Measurements from ENCODE around the gene PPFIA3.
"Not testable (repeated sequence)": the region's sequence is repeated elsewhere in the genome, so short reads cannot be mapped to it uniquely, and the experiment has no call there.

Gene PPFIA3

DNA sequence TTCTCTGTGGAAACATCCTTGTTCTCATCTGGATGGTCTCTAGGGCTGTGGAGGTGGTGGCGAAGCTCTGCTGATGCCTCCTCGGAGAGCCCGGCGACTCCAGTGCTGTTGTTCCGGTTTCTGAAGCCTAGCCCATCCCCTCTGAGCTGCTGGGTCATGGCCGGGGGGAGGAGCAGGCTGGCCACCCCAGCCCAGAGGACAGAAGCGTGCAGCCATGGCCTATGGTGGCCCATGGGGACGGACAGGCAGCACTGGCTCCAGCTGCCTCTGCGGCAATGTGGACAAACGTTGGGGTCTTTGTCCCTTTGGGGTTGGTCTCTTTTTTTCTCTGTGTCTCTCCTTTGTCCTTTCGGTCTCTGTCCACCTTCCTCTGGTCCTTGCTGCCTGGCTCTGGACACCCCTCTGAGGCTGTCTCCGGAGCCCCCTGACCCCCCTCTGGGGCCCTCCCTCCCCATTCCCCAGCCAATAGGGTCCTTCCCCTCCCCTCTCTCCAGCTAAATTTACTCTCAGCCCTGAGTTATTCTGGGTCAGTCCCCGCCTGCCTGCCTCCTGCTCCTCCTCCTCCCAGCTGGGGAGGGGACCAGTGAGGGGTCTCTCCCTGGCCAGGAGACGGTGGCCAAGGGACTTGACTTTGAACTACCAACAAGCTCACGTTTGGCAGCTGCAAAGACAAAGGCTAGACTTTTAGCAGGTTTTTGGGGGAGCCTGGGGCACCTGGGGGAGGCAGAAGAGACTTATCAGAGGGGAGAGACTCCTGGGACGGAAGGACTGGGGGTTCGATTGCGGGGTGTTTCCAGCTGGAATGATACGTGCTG is 35.9 kb downstream of the PPFIA3 start, which contains the start of gene HRC:
Gene HRC, minus strand, starts transcription at position 392 of the 815 bp plus-strand sequence. Its CDS starts 159 bp downstream, at position 233.
- intact Hi-C loops (cut with micrococcal nuclease) = no loop called here
- peaks cover 19% of the 10 kb centered on the region for H3K36me3 Mint-ChIP-seq (ENCODE audit: low read depth)
- H3K27ac Mint-ChIP-seq = peak within 1 kb of the TSS; percentile 57
- H3K4me1 Mint-ChIP-seq (ENCODE audit: low read depth) = peaks cover 65% of the 10 kb centered on the region
- peaks cover 85% of the 10 kb centered on the region for H3K27me3 Mint-ChIP-seq
- H3K4me3 Mint-ChIP-seq = no peak within 1 kb of the TSS
- peaks cover 13% of the 10 kb centered on the region for H3K9me3 Mint-ChIP-seq

GRCh38 chr19:49155820-49156346 is 36.5 kb downstream of the PPFIA3 start:
- peaks cover 83% of the 10 kb centered on the region for H3K27me3 Mint-ChIP-seq
- intact Hi-C loops (cut with micrococcal nuclease) = no loop called here
- H3K9me3 Mint-ChIP-seq = peaks cover 13% of the 10 kb centered on the region
- H3K4me1 Mint-ChIP-seq (ENCODE audit: low read depth) = peaks cover 68% of the 10 kb centered on the region
- H3K36me3 Mint-ChIP-seq (ENCODE audit: low read depth) = peaks cover 26% of the 10 kb centered on the region
- no peak overlapping the region for H3K4me3 Mint-ChIP-seq
- peak overlapping the region; percentile 57 for H3K27ac Mint-ChIP-seq

- Mint-ChIP-seq H3K4me3 (peak within 1 kb of the TSS; percentile 94), H3K27me3 (peaks cover 71% of the 10 kb centered on the region), H3K27ac (peak within 1 kb of the TSS; percentile 83), H3K4me1 (ENCODE audit: low read depth) (peaks cover 58% of the 10 kb centered on the region), H3K9me3 (peaks cover 13% of the 10 kb centered on the region), H3K36me3 (ENCODE audit: low read depth) (peaks cover 35% of the 10 kb centered on the region)
- intact Hi-C loops (cut with micrococcal nuclease) = no loop called here
Measured at GRCh38 chr19:49157445-49158224, 38.3 kb downstream of the PPFIA3 start, which contains the start of gene TRPM4. Gene TRPM4 (plus strand): TSS chr19:49157792. CDS start chr19:49157867, 75 bp downstream.

- no peak overlapping the region for H3K4me3 Mint-ChIP-seq
- H3K27ac Mint-ChIP-seq = no peak overlapping the region
Measured at GRCh38 chr19:49160450-49161189, 41.3 kb downstream of the PPFIA3 start.

DNA sequence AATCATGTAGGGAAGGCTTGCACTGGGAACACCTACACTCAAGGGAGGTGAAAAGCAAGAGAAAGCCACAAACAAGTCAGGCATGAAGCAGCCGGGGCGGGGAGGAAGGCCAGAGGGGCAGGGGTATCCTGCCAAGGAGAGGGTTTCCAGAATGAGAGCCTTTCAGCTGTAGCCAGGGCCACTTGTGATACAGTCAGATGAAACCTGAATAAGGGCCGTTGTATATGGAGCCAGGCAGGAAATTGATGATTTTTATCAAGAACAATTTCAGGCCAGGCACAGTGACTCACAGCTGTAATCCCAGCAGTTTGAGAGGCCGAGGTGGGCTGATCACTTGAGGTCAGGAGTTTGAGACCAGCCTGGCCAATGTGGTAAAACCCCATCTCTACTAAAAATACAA is 42.6 kb downstream of the PPFIA3 start:
- no peaks in the 10 kb centered on the region for H3K9me3 Mint-ChIP-seq
- peaks cover 35% of the 10 kb centered on the region for H3K36me3 Mint-ChIP-seq (ENCODE audit: low read depth)
- no peak overlapping the region for H3K27ac Mint-ChIP-seq
- intact Hi-C loops (cut with micrococcal nuclease) = no loop called here
- no peak overlapping the region for H3K4me3 Mint-ChIP-seq
- H3K4me1 Mint-ChIP-seq (ENCODE audit: low read depth) = peaks cover 27% of the 10 kb centered on the region
- H3K27me3 Mint-ChIP-seq = peaks cover 42% of the 10 kb centered on the region

More at GRCh38 chr19:49160450-49161189, 41.3 kb downstream of the PPFIA3 start:
- peaks cover 35% of the 10 kb centered on the region for H3K36me3 Mint-ChIP-seq (ENCODE audit: low read depth)
- H3K9me3 Mint-ChIP-seq = no peaks in the 10 kb centered on the region
- intact Hi-C loops (cut with micrococcal nuclease) = no loop called here
- H3K27me3 Mint-ChIP-seq = peaks cover 46% of the 10 kb centered on the region
- H3K4me1 Mint-ChIP-seq (ENCODE audit: low read depth) = peaks cover 34% of the 10 kb centered on the region

DNA sequence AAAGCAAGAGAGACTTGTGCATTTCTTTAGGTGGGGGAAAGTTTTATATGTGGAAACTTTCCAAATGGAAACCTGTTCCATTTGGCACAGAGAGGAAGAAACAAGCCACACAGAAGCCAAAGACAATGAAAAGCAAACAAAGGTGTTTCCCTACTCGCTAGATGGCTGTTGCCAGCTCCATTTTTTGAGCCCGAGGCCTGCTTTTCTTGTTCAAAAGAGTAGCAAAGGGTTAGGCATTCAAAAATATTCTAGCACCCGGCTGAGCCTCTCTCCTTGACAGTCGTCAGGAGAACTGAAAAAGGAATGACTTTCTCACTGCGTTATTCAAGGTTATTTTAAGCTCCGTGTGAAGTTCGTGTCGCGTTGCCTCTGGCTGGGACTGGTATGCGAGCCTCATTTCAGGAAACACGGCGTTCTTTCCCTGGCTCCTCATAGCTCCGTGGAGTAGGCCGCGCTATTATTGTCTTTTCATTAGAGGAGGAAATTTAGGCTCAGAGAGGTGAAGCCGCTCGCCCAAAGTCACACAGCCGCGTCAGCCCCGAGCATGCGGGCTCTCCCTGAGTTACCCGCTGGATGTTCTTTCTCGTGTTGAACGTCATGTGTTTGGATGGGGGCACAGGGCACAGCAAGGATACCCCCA is 45.9 kb downstream of the PPFIA3 start:
- H3K27me3 Mint-ChIP-seq = peaks cover 22% of the 10 kb centered on the region
- no peak overlapping the region for H3K4me3 Mint-ChIP-seq
- peaks cover 8% of the 10 kb centered on the region for H3K4me1 Mint-ChIP-seq (ENCODE audit: low read depth)
- no peaks in the 10 kb centered on the region for H3K9me3 Mint-ChIP-seq
- intact Hi-C loops (cut with micrococcal nuclease) = no loop called here
- no peak overlapping the region for H3K27ac Mint-ChIP-seq
- peaks cover 23% of the 10 kb centered on the region for H3K36me3 Mint-ChIP-seq (ENCODE audit: low read depth)

DNA sequence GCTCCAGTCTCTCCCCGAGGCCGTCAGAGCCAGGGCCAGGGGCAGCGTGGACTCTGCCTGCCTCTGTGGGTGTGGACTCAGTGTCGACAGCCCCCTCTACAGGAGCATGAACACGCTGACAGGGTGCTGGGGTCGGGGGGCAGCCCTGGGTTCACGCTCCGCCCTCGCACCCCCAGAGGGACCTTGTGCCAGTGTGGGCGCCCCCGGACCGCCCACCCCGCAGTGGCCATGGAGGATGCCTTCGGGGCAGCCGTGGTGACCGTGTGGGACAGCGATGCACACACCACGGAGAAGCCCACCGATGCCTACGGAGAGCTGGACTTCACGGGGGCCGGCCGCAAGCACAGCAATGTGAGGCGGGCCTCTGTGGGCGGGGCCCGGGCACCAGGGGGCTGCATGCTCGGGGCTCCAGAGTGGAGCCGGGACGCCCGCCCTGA is 46.5 kb downstream of the PPFIA3 start:
- Mint-ChIP-seq H3K4me3 (no peak overlapping the region), H3K27me3 (peaks cover 17% of the 10 kb centered on the region), H3K9me3 (no peaks in the 10 kb centered on the region), H3K27ac (no peak overlapping the region), H3K4me1 (ENCODE audit: low read depth) (peaks cover 2% of the 10 kb centered on the region), H3K36me3 (ENCODE audit: low read depth) (peaks cover 22% of the 10 kb centered on the region)
- intact Hi-C loops (cut with micrococcal nuclease) = no loop called here

GRCh38 chr19:49167857-49168409 is 48.6 kb downstream of the PPFIA3 start:
- Mint-ChIP-seq H3K4me3 (no peak overlapping the region), H3K9me3 (no peaks in the 10 kb centered on the region), H3K27me3 (peaks cover 14% of the 10 kb centered on the region), H3K27ac (no peak overlapping the region), H3K4me1 (ENCODE audit: low read depth) (no peaks in the 10 kb centered on the region), H3K36me3 (ENCODE audit: low read depth) (peaks cover 12% of the 10 kb centered on the region)
- intact Hi-C loops (cut with micrococcal nuclease) = no loop called here

DNA sequence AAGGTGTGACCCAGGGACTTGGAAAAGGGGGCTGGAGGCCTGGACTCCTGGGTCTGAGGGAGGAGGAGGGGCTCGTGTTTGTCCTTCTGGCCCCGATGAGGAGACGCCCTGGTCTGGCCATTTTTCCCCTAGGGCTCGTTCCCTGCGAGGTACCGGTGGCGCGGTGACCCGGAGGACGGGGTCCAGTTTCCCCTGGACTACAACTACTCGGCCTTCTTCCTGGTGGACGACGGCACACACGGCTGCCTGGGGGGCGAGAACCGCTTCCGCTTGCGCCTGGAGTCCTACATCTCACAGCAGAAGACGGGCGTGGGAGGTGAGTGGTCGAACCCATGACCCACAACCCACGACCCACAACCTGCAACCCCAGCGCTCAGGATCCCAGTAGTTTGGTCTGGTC is 49.1 kb downstream of the PPFIA3 start:
- Mint-ChIP-seq H3K4me1 (ENCODE audit: low read depth) (no peaks in the 10 kb centered on the region), H3K4me3 (no peak overlapping the region), H3K9me3 (no peaks in the 10 kb centered on the region), H3K36me3 (ENCODE audit: low read depth) (peaks cover 12% of the 10 kb centered on the region), H3K27me3 (peaks cover 14% of the 10 kb centered on the region), H3K27ac (no peak overlapping the region)
- intact Hi-C loops (cut with micrococcal nuclease) = no loop called here

- intact Hi-C loops (cut with micrococcal nuclease) = no loop called here
- Mint-ChIP-seq H3K9me3 (no peaks in the 10 kb centered on the region), H3K27me3 (peaks cover 1% of the 10 kb centered on the region)
Measured at GRCh38 chr19:49173198-49173597, 53.9 kb downstream of the PPFIA3 start.

GRCh38 chr19:49180659-49181058 is 61.3 kb downstream of the PPFIA3 start:
- peaks cover 32% of the 10 kb centered on the region for H3K36me3 Mint-ChIP-seq (ENCODE audit: low read depth)
- intact Hi-C loops (cut with micrococcal nuclease) = no loop called here
- peaks cover 4% of the 10 kb centered on the region for H3K27me3 Mint-ChIP-seq
- H3K4me1 Mint-ChIP-seq (ENCODE audit: low read depth) = peaks cover 6% of the 10 kb centered on the region
- H3K9me3 Mint-ChIP-seq = peaks cover 30% of the 10 kb centered on the region
- no peak overlapping the region for H3K27ac Mint-ChIP-seq
- H3K4me3 Mint-ChIP-seq = no peak overlapping the region

More at GRCh38 chr19:49173198-49173597, 53.9 kb downstream of the PPFIA3 start:
- no peak overlapping the region for H3K4me3 Mint-ChIP-seq
- peaks cover 9% of the 10 kb centered on the region for H3K36me3 Mint-ChIP-seq (ENCODE audit: low read depth)
- H3K4me1 Mint-ChIP-seq (ENCODE audit: low read depth) = peaks cover 5% of the 10 kb centered on the region
- H3K27ac Mint-ChIP-seq = no peak overlapping the region

- Mint-ChIP-seq H3K4me1 (ENCODE audit: low read depth) (peaks cover 11% of the 10 kb centered on the region), H3K9me3 (peaks cover 30% of the 10 kb centered on the region), H3K36me3 (ENCODE audit: low read depth) (peaks cover 32% of the 10 kb centered on the region)
- intact Hi-C loops (cut with micrococcal nuclease); H3K4me3 Mint-ChIP-seq; H3K27me3 Mint-ChIP-seq; H3K27ac Mint-ChIP-seq: not testable (repeated sequence)
Measured at GRCh38 chr19:49182010-49182847, 62.9 kb downstream of the PPFIA3 start.
